ENCODE measurements around the gene ATP6V0A1.
A peak's percentile ranks its signal among the peaks of the same experiment; 100 is the strongest.

Gene ATP6V0A1

GRCh38 chr17:42566883-42567573, 108.3 kb downstream of the ATP6V0A1 start, which contains the start of gene MLX:
Gene MLX (plus strand): TSS chr17:42567100. CDS start chr17:42567125, 25 bp downstream.
- FAIRE-seq (no peak), DNase-seq (ENCODE audit: insufficient read length, low spot score) (peak; percentile 100)
- TF ChIP-seq CTCF (IDR thresholded peaks at IDR 0.05; ENCODE audit: insufficient read depth, missing control alignments), result no peak

- DNase-seq (ENCODE audit: insufficient read length, low spot score) (no peak), FAIRE-seq (no peak)
- no peak for TF ChIP-seq CTCF (IDR thresholded peaks at IDR 0.05; ENCODE audit: insufficient read depth, missing control alignments)
Measured at GRCh38 chr17:42568341-42569111, 109.8 kb downstream of the ATP6V0A1 start.

DNA sequence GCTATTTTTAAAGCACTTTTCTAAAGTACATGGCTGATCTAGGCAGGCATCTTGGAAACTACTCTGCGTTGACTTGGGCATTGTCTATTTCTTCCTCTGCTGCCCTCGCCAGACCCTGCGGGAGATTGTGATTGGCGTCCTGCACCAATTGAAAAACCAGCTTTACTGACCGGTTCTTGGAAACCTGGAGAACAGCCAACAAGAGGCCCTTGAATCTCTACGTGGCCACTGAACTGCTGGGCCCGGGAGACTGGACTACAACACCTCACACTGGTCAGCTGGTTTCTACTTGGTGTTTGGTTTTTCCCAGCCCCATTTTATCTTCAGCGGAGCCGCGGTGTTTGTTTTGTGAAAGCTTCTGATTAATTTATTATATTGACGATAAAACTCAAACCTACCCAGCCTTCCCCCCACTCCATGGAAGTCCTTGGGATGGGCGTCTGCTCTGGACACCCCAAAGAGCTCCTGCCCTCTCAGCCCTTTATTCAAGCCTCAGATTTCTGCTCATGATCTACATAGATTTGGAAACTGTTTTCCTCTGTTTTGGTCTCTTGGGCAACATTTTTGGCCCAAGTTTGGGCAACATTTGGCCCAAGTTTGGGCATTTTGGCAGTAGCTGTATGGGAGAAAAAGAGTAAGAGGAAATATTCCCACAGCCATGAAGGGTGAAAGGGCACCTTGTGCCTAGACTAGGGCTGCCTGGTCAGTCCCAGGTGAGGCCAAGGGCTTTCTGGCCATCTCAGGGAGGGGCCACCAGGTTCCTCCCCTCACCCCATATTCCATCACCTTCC, 113.0 kb downstream of the ATP6V0A1 start:
- no peak for TF ChIP-seq CTCF (IDR thresholded peaks at IDR 0.05; ENCODE audit: insufficient read depth, missing control alignments)
- DNase-seq (ENCODE audit: insufficient read length, low spot score), result no peak
- no peak for FAIRE-seq

Data from D721Med (cell line).